Measurements from ENCODE around the gene CD300H.
"Not testable (repeated sequence)": the region's sequence is repeated elsewhere in the genome, so short reads cannot be mapped to it uniquely, and the experiment has no call there.

Gene CD300H

GRCh38 chr17:74536890-74537289, 30.4 kb downstream of the CD300H start:
- no peak for DNase-seq
- in situ Hi-C loops (cut with MboI; ENCODE audit: low pct_unique_long_range_greater_than_20kb, low sequenced_read_pairs): no loop called here

GRCh38 chr17:74532115-74532514, 35.2 kb downstream of the CD300H start:
- DNase-seq: peak; percentile 99
- in situ Hi-C loops (cut with MboI; ENCODE audit: low pct_unique_long_range_greater_than_20kb, low sequenced_read_pairs): no loop called here

GRCh38 chr17:74531231-74531761, 36.0 kb downstream of the CD300H start, which contains the start of gene CD300LB:
TSS of gene CD300LB (minus strand) at chr17:74531475. CDS start at chr17:74531350, 125 bp downstream.
- no peak for DNase-seq
- in situ Hi-C loops (cut with MboI; ENCODE audit: low pct_unique_long_range_greater_than_20kb, low sequenced_read_pairs): no loop called here

GRCh38 chr17:74530831-74531150, 36.5 kb downstream of the CD300H start:
- DNase-seq: no peak
- in situ Hi-C loops (cut with MboI; ENCODE audit: low pct_unique_long_range_greater_than_20kb, low sequenced_read_pairs): no loop called here

- in situ Hi-C loops (cut with MboI; ENCODE audit: low pct_unique_long_range_greater_than_20kb, low sequenced_read_pairs): no loop called here
- DNase-seq: no peak
Observed at GRCh38 chr17:74529243-74529642, 38.1 kb downstream of the CD300H start.

GRCh38 chr17:74528491-74529199, 38.7 kb downstream of the CD300H start:
- in situ Hi-C loops (cut with MboI; ENCODE audit: low pct_unique_long_range_greater_than_20kb, low sequenced_read_pairs): no loop called here

GRCh38 chr17:74527756-74528155, 39.6 kb downstream of the CD300H start:
- no peak for DNase-seq
- in situ Hi-C loops (cut with MboI; ENCODE audit: low pct_unique_long_range_greater_than_20kb, low sequenced_read_pairs): no loop called here

More at GRCh38 chr17:74528491-74529199, 38.7 kb downstream of the CD300H start:
- DNase-seq: peak; percentile 47

GRCh38 chr17:74527081-74527480, 40.2 kb downstream of the CD300H start:
- DNase-seq: no peak
- in situ Hi-C loops (cut with MboI; ENCODE audit: low pct_unique_long_range_greater_than_20kb, low sequenced_read_pairs): no loop called here

GRCh38 chr17:74526681-74527080, 40.6 kb downstream of the CD300H start:
- in situ Hi-C loops (cut with MboI; ENCODE audit: low pct_unique_long_range_greater_than_20kb, low sequenced_read_pairs): no loop called here
- no peak for DNase-seq

- DNase-seq: no peak
Observed at GRCh38 chr17:74525781-74526288, 41.5 kb downstream of the CD300H start.

GRCh38 chr17:74525465-74525725, 41.9 kb downstream of the CD300H start:
- in situ Hi-C loops (cut with MboI; ENCODE audit: low pct_unique_long_range_greater_than_20kb, low sequenced_read_pairs): no loop called here
- no peak for DNase-seq

More at GRCh38 chr17:74525781-74526288, 41.5 kb downstream of the CD300H start:
- in situ Hi-C loops (cut with MboI; ENCODE audit: low pct_unique_long_range_greater_than_20kb, low sequenced_read_pairs): no loop called here

GRCh38 chr17:74524653-74525464, 42.5 kb downstream of the CD300H start:
- no peak for DNase-seq
- in situ Hi-C loops (cut with MboI; ENCODE audit: low pct_unique_long_range_greater_than_20kb, low sequenced_read_pairs): no loop called here

- in situ Hi-C loops (cut with MboI; ENCODE audit: low pct_unique_long_range_greater_than_20kb, low sequenced_read_pairs): no loop called here
- DNase-seq: no peak
Observed at GRCh38 chr17:74523308-74523707, 44.0 kb downstream of the CD300H start.

- in situ Hi-C loops (cut with MboI; ENCODE audit: low pct_unique_long_range_greater_than_20kb, low sequenced_read_pairs): no loop called here
Observed at GRCh38 chr17:74522381-74523105, 44.8 kb downstream of the CD300H start.

GRCh38 chr17:74521701-74522201, 45.6 kb downstream of the CD300H start:
- DNase-seq: peak; percentile 75
- in situ Hi-C loops (cut with MboI; ENCODE audit: low pct_unique_long_range_greater_than_20kb, low sequenced_read_pairs): no loop called here

More at GRCh38 chr17:74522381-74523105, 44.8 kb downstream of the CD300H start:
- DNase-seq: no peak

- in situ Hi-C loops (cut with MboI; ENCODE audit: low pct_unique_long_range_greater_than_20kb, low sequenced_read_pairs): no loop called here
- no peak for DNase-seq
Observed at GRCh38 chr17:74520790-74521480, 46.4 kb downstream of the CD300H start.

- DNase-seq: peak; percentile 88
- in situ Hi-C loops (cut with MboI; ENCODE audit: low pct_unique_long_range_greater_than_20kb, low sequenced_read_pairs): no loop called here
Observed at GRCh38 chr17:74520016-74520434, 47.3 kb downstream of the CD300H start.

- in situ Hi-C loops (cut with MboI; ENCODE audit: low pct_unique_long_range_greater_than_20kb, low sequenced_read_pairs); DNase-seq: not testable (repeated sequence)
Observed at GRCh38 chr17:74518413-74518981, 48.8 kb downstream of the CD300H start.
